ENCODE results near the gene CAPN5. TPM values are rescaled to one million over a fixed set of nuclear protein-coding genes. Genes with fewer than 3 reads are reported as not detected.

Gene CAPN5
- total and polyA plus RNA-seq, 4 experiments from 2014 or later, result 1.4 to 2.6 (median 1.7) TPM

DNA sequence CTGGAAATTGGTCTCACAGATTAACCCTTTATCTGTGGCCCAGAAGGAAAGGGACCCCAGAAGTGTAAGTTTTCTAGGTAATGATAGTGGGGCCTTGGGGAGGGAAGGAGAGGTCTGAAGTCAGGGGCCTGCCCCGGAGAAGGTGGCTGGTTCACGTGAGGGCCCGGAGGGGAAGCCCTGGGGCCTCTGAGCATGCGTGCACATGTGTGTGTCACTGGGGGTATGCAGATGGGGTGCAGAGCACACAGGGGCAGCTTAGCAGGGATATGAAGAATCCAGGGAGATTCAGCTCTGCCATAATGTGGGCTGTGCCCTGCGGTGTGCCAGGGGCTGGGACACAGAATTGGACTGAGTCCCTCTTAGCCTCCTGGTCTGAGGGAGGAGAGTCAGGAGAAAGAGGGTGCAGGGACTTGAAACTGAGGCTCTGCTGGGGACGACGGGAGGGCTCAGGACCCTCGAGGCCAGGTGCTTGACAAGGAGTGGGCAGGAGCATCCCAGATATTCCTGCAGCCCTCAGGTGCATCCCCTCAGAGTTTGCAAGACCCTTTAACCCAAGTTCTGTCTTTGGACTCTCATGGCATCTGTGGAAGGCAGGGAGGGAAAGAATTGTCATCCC lies 76.7 kb downstream of the CAPN5 start:
- Mint-ChIP-seq H3K36me3 (no peaks in the 10 kb centered on the region), H3K4me1 (peaks cover 14 to 28% (median 18%) of the 10 kb centered on the region in 4 donors), H3K9me3 (no peaks in the 10 kb centered on the region), H3K27me3 (peaks cover 0 to 11% of the 10 kb centered on the region in 2 donors), H3K27ac (peak overlapping the region in 4 of 7 donors; percentile 37 to 72 (median 44)), H3K4me3 (no peak overlapping the region)
- no peak overlapping the region for H3K27ac ChIP-seq (ENCODE audit: low read depth, low read length)
- H3K36me3 ChIP-seq (ENCODE audit: insufficient read depth, low read length), result no peaks in the 10 kb centered on the region
- intact Hi-C loops (cut with micrococcal nuclease), result no loop called here
- ChIA-PET POLR2A (ENCODE audit: partially characterized antibody) (no interaction called here), CTCF (ENCODE audit: partially characterized antibody) (no interaction called here)
- H3K9me3 ChIP-seq (ENCODE audit: control insufficient read depth in 1 of 2, low read length in 2 of 2), result no peaks in the 10 kb centered on the region
- H3K4me3 ChIP-seq (ENCODE audit: low read length in 2 of 2), result no peak overlapping the region
- no peaks in the 10 kb centered on the region for H3K27me3 ChIP-seq (ENCODE audit: insufficient read depth, low read length)
- DNase-seq, result no peak
- H3K4me1 ChIP-seq (ENCODE audit: insufficient read depth, low read length), result peaks cover 15% of the 10 kb centered on the region

- H3K4me3 ChIP-seq (ENCODE audit: low read length in 2 of 2), result no peak overlapping the region
- DNase-seq, result no peak
- H3K27me3 ChIP-seq (ENCODE audit: insufficient read depth, low read length), result no peaks in the 10 kb centered on the region
- CTCF ChIA-PET (ENCODE audit: partially characterized antibody), result interaction anchor here (2.4 kb wide), 1 partner anchor 17 kb away, joined by 9 read pairs; no protein-coding TSS in a partner anchor
- no peak overlapping the region for H3K27ac ChIP-seq (ENCODE audit: low read depth, low read length)
- POLR2A ChIA-PET (ENCODE audit: partially characterized antibody), result no interaction called here
- Mint-ChIP-seq H3K4me3 (no peak overlapping the region), H3K36me3 (no peaks in the 10 kb centered on the region), H3K9me3 (no peaks in the 10 kb centered on the region), H3K4me1 (peaks cover 16 to 28% (median 18%) of the 10 kb centered on the region in 4 donors), H3K27me3 (peaks cover 0 to 4% of the 10 kb centered on the region in 2 donors), H3K27ac (no peak overlapping the region)
- no peaks in the 10 kb centered on the region for H3K9me3 ChIP-seq (ENCODE audit: control insufficient read depth in 1 of 2, low read length in 2 of 2)
- intact Hi-C loops (cut with micrococcal nuclease), result no loop called here
- H3K4me1 ChIP-seq (ENCODE audit: insufficient read depth, low read length), result peaks cover 21% of the 10 kb centered on the region
- H3K36me3 ChIP-seq (ENCODE audit: insufficient read depth, low read length), result no peaks in the 10 kb centered on the region
Observed at GRCh38 chr11:77144196-77144856, 77.6 kb downstream of the CAPN5 start.

DNA sequence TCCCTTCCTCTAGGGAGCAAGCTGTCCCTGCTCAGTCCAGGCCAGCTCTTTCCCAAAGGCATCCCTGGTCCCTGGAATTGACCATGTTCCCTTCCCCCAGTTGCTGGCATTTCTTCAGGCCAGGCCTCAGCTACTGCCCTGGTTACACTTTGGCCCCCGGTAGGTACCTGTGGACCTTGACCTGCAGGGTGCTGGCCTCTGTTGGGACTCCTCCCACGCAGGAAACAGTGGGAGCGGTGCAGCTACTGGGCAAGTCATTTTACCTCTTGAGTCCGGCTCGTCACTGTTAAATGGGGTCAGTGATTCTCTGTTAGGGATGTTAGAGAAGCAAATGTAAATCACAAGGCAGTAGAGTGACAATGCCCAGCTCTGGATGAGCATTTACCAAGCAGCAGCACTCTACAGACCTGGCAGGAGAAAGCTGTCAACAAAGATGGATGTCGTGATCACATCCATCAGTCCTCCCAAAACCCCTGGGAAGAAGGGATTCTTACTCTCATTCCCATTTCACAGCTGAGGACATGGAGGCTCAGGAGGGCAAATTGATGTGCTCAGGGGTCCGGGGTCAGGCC lies 78.2 kb downstream of the CAPN5 start:
- H3K4me1 ChIP-seq (ENCODE audit: insufficient read depth, low read length), result peaks cover 22% of the 10 kb centered on the region
- no peaks in the 10 kb centered on the region for H3K27me3 ChIP-seq (ENCODE audit: insufficient read depth, low read length)
- POLR2A ChIA-PET (ENCODE audit: partially characterized antibody), result no interaction called here
- no peaks in the 10 kb centered on the region for H3K9me3 Mint-ChIP-seq
- H3K4me3 Mint-ChIP-seq, result peak overlapping the region in 1 of 8 donors; percentile 5
- H3K27ac ChIP-seq (ENCODE audit: low read depth, low read length), result no peak overlapping the region
- DNase-seq, result no peak
- CTCF ChIA-PET (ENCODE audit: partially characterized antibody), result interaction anchor here (2.4 kb wide), 1 partner anchor 18 kb away, joined by 9 read pairs; no protein-coding TSS in a partner anchor
- peaks cover 16 to 28% (median 18%) of the 10 kb centered on the region in 4 donors for H3K4me1 Mint-ChIP-seq
- no peaks in the 10 kb centered on the region for H3K9me3 ChIP-seq (ENCODE audit: control insufficient read depth in 1 of 2, low read length in 2 of 2)
- H3K36me3 Mint-ChIP-seq, result no peaks in the 10 kb centered on the region
- no peaks in the 10 kb centered on the region for H3K36me3 ChIP-seq (ENCODE audit: insufficient read depth, low read length)
- intact Hi-C loops (cut with micrococcal nuclease), result no loop called here
- no peak overlapping the region for H3K4me3 ChIP-seq (ENCODE audit: low read length in 2 of 2)
- peaks cover 0 to under 1% of the 10 kb centered on the region in 2 donors for H3K27me3 Mint-ChIP-seq
- peak overlapping the region in 1 of 7 donors; percentile 38 for H3K27ac Mint-ChIP-seq

- CTCF ChIA-PET (ENCODE audit: partially characterized antibody), result interaction anchor here (1.4 to 2.4 kb wide), 2 partner anchors 19 to 43 kb away, joined by 3 to 9 read pairs; no protein-coding TSS in a partner anchor
- H3K36me3 ChIP-seq (ENCODE audit: insufficient read depth, low read length), result no peaks in the 10 kb centered on the region
- no peak overlapping the region for H3K27ac ChIP-seq (ENCODE audit: low read depth, low read length)
- DNase-seq, result no peak
- H3K4me1 ChIP-seq (ENCODE audit: insufficient read depth, low read length), result peaks cover 28% of the 10 kb centered on the region
- intact Hi-C loops (cut with micrococcal nuclease), result no loop called here
- Mint-ChIP-seq H3K4me1 (peaks cover 17 to 31% (median 24%) of the 10 kb centered on the region in 4 donors), H3K9me3 (no peaks in the 10 kb centered on the region), H3K27me3 (no peaks in the 10 kb centered on the region), H3K36me3 (no peaks in the 10 kb centered on the region), H3K27ac (peak overlapping the region in 2 of 7 donors; percentile 36 to 51), H3K4me3 (peak overlapping the region in 2 of 8 donors; percentile 9 to 13)
- H3K9me3 ChIP-seq (ENCODE audit: control insufficient read depth in 1 of 2, low read length in 2 of 2), result no peaks in the 10 kb centered on the region
- no peak overlapping the region for H3K4me3 ChIP-seq (ENCODE audit: low read length in 2 of 2)
- no peaks in the 10 kb centered on the region for H3K27me3 ChIP-seq (ENCODE audit: insufficient read depth, low read length)
- POLR2A ChIA-PET (ENCODE audit: partially characterized antibody), result no interaction called here
Observed at GRCh38 chr11:77146261-77147035, 79.7 kb downstream of the CAPN5 start.

DNA sequence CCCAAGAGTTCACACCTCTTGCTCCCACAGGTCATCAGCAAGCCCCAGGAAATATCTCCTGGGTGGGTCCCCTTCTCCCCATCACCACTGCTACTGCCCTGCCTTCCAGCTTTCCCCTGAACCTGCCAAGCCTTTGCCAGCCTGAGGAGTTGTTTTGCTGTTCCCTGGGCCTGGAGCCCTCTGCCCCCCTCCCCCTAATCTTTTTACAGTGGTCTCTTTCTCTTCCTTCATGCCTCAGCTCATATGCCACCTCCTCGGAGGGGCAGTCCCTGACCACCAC lies 80.2 kb downstream of the CAPN5 start:
- CTCF ChIA-PET (ENCODE audit: partially characterized antibody), result interaction anchor here (1.4 to 2.4 kb wide), 2 partner anchors 20 to 42 kb away, joined by 3 to 9 read pairs; no protein-coding TSS in a partner anchor
- H3K4me1 Mint-ChIP-seq, result peaks cover 17 to 33% (median 27%) of the 10 kb centered on the region in 4 donors
- intact Hi-C loops (cut with micrococcal nuclease), result no loop called here

GRCh38 chr11:77147668-77148321 lies 81.0 kb downstream of the CAPN5 start:
- Histone ChIP-seq H3K36me3 (ENCODE audit: insufficient read depth, low read length) (no peaks in the 10 kb centered on the region), H3K4me1 (ENCODE audit: insufficient read depth, low read length) (peaks cover 33% of the 10 kb centered on the region), H3K9me3 (ENCODE audit: control insufficient read depth in 1 of 2, low read length in 2 of 2) (no peaks in the 10 kb centered on the region), H3K4me3 (ENCODE audit: low read length in 2 of 2) (no peak overlapping the region), H3K27me3 (ENCODE audit: insufficient read depth, low read length) (no peaks in the 10 kb centered on the region), H3K27ac (ENCODE audit: low read depth, low read length) (no peak overlapping the region)
- Mint-ChIP-seq H3K4me1 (peaks cover 20 to 35% (median 31%) of the 10 kb centered on the region in 4 donors), H3K36me3 (no peaks in the 10 kb centered on the region), H3K27me3 (no peaks in the 10 kb centered on the region), H3K9me3 (no peaks in the 10 kb centered on the region), H3K4me3 (peak overlapping the region; percentile 62 to 83 (median 75)), H3K27ac (peak overlapping the region; percentile 36 to 89 (median 66))
- POLR2A ChIA-PET (ENCODE audit: partially characterized antibody), result no interaction called here
- CTCF ChIA-PET (ENCODE audit: partially characterized antibody), result interaction anchor here (1.6 to 4.2 kb wide), 2 partner anchors 21 to 40 kb away, joined by 4 to 16 read pairs; partner anchors contain the start of gene MYO7A
- intact Hi-C loops (cut with micrococcal nuclease), result no loop called here
- peak; percentile 21 to 53 (median 34) for DNase-seq

More for the DNA sequence above, 80.2 kb downstream of the CAPN5 start:
- Histone ChIP-seq H3K4me3 (ENCODE audit: low read length in 2 of 2) (no peak overlapping the region), H3K4me1 (ENCODE audit: insufficient read depth, low read length) (peaks cover 32% of the 10 kb centered on the region), H3K36me3 (ENCODE audit: insufficient read depth, low read length) (no peaks in the 10 kb centered on the region), H3K9me3 (ENCODE audit: control insufficient read depth in 1 of 2, low read length in 2 of 2) (no peaks in the 10 kb centered on the region), H3K27me3 (ENCODE audit: insufficient read depth, low read length) (no peaks in the 10 kb centered on the region), H3K27ac (ENCODE audit: low read depth, low read length) (no peak overlapping the region)
- no peaks in the 10 kb centered on the region for H3K36me3 Mint-ChIP-seq
- H3K9me3 Mint-ChIP-seq, result no peaks in the 10 kb centered on the region
- POLR2A ChIA-PET (ENCODE audit: partially characterized antibody), result no interaction called here
- H3K27me3 Mint-ChIP-seq, result no peaks in the 10 kb centered on the region
- no peak for DNase-seq
- H3K4me3 Mint-ChIP-seq, result peak overlapping the region in 3 of 8 donors; percentile 9 to 60 (median 29)
- H3K27ac Mint-ChIP-seq, result peak overlapping the region in 3 of 7 donors; percentile 36 to 61 (median 43)
